AG04450 (cell line): ENCODE results near the gene AMPD2. TPM values are rescaled to one million over a fixed set of nuclear protein-coding genes. Genes with fewer than 3 reads are reported as not detected.

Experiments
- CTCF ChIA-PET: fragments of 300-600, 350-600 bp; formaldehyde crosslinking; extraction: SDS; loops from one replicate; lab custom pipeline; 2022; ENCODE audit warnings: antibody characterized with exemption, inconsistent platforms; lab: Charles Lee
- POLR2A ChIA-PET: fragments of 350-600 bp; formaldehyde crosslinking; extraction: SDS; loops from one replicate; lab custom pipeline; 2021; ENCODE audit warnings: antibody characterized with exemption, inconsistent platforms; lab: Yijun Ruan, JAX
- DNase-seq: peaks from one replicate; pipeline ENCODE4 v3.0.0-alpha.2; 2011; ENCODE audit warnings: low read depth, low spot score
- H3K27ac ChIP-seq: one replicate; pipeline ENCODE4 v1.5.1; 2012; ENCODE audit warnings: low read depth, low read length, control low read depth
- H3K27me3 ChIP-seq: one replicate; pipeline ENCODE4 v1.6.0; 2012; ENCODE audit warnings: low read length; ENCODE audit not compliant: control insufficient read depth, insufficient read depth
- H3K4me3 ChIP-seq: 2 replicates; pipeline ENCODE4 v1.5.1; 2011; ENCODE audit warnings: mild to moderate bottlenecking, low read depth, low read length, control low read depth
- H3K9me3 ChIP-seq: 2 replicates; pipeline ENCODE4 v1.5.1; 2012; ENCODE audit warnings: low read length; ENCODE audit not compliant: control insufficient read depth, insufficient read depth
- polyA plus RNA-seq: library from polyadenylated mRNA; depleted of rRNA; stranded (reverse); fragments of >200 nt; gene quantifications from 2 replicates; pipeline ENCODE4 v1.2.3, GENCODE V29; 2011
- TF ChIP-seq, protein P1 (sequence below): IDR thresholded peaks from 2 replicates; pipeline ENCODE4 v1.5.1; 2011; ENCODE audit warnings: low read depth, low read length, control low read depth, inconsistent platforms

Gene AMPD2
- polyA plus RNA-seq, 1 experiment, result 35.4 TPM

GRCh38 chr1:109634771-109635750, 15.4 kb downstream of the AMPD2 start:
- no peak overlapping the region for H3K27ac ChIP-seq
- H3K4me3 ChIP-seq, result no peak overlapping the region
- H3K9me3 ChIP-seq, result no peaks in the 10 kb centered on the region
- CTCF ChIA-PET, result interaction anchor here (1.1 to 10.8 kb wide), 7 partner anchors 8 to 139 kb away, joined by 3 to 106 read pairs (median 4); partner anchors contain the start of genes AMPD2 and GNAT2
- DNase-seq, result no peak
- TF ChIP-seq, protein P1, sequence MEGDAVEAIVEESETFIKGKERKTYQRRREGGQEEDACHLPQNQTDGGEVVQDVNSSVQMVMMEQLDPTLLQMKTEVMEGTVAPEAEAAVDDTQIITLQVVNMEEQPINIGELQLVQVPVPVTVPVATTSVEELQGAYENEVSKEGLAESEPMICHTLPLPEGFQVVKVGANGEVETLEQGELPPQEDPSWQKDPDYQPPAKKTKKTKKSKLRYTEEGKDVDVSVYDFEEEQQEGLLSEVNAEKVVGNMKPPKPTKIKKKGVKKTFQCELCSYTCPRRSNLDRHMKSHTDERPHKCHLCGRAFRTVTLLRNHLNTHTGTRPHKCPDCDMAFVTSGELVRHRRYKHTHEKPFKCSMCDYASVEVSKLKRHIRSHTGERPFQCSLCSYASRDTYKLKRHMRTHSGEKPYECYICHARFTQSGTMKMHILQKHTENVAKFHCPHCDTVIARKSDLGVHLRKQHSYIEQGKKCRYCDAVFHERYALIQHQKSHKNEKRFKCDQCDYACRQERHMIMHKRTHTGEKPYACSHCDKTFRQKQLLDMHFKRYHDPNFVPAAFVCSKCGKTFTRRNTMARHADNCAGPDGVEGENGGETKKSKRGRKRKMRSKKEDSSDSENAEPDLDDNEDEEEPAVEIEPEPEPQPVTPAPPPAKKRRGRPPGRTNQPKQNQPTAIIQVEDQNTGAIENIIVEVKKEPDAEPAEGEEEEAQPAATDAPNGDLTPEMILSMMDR, result no peak
- H3K27me3 ChIP-seq, result no peaks in the 10 kb centered on the region
- POLR2A ChIA-PET, result interaction anchor here (1.4 kb wide), 1 partner anchor 87 kb away, joined by 11 read pairs; the partner anchor contains the start of gene GNAI3

GRCh38 chr1:109635862-109636200, 16.2 kb downstream of the AMPD2 start:
- TF ChIP-seq, protein P1, result no peak
- H3K9me3 ChIP-seq, result no peaks in the 10 kb centered on the region
- DNase-seq, result no peak
- ChIA-PET POLR2A (interaction anchor here (0.7 to 1.4 kb wide), 2 partner anchors 35 to 88 kb away, joined by 3 to 11 read pairs; partner anchors contain the start of gene GNAI3), CTCF (interaction anchor here (1.1 to 10.9 kb wide), 5 partner anchors 8 to 138 kb away, joined by 3 to 365 read pairs (median 102); no protein-coding TSS in a partner anchor)
- H3K27ac ChIP-seq, result peak overlapping the region; percentile 33
- H3K27me3 ChIP-seq, result no peaks in the 10 kb centered on the region
- no peak overlapping the region for H3K4me3 ChIP-seq

- TF ChIP-seq, protein P1, result no peak
- Histone ChIP-seq H3K27me3 (no peaks in the 10 kb centered on the region), H3K9me3 (no peaks in the 10 kb centered on the region), H3K4me3 (no peak overlapping the region), H3K27ac (peak overlapping the region; percentile 33)
- no peak for DNase-seq
- ChIA-PET CTCF (interaction anchor here (1.1 to 10.9 kb wide), 6 partner anchors 8 to 349 kb away, joined by 3 to 365 read pairs (median 83); partner anchors contain the start of gene AHCYL1), POLR2A (interaction anchor here (0.7 to 1.4 kb wide), 2 partner anchors 36 to 88 kb away, joined by 3 to 11 read pairs; partner anchors contain the start of gene GNAI3)
These were observed 16.7 kb downstream of the AMPD2 start for GRCh38 chr1:109636201-109636952.

- ChIA-PET POLR2A (no interaction called here), CTCF (interaction anchor here (1.6 to 10.9 kb wide), 6 partner anchors 9 to 347 kb away, joined by 5 to 365 read pairs (median 83); partner anchors contain the start of gene AHCYL1)
- Histone ChIP-seq H3K4me3 (no peak overlapping the region), H3K9me3 (no peaks in the 10 kb centered on the region), H3K27ac (no peak overlapping the region), H3K27me3 (no peaks in the 10 kb centered on the region)
- TF ChIP-seq, protein P1, result no peak
- no peak for DNase-seq
These were observed 17.8 kb downstream of the AMPD2 start for GRCh38 chr1:109637446-109637845.
